PC-9 (cell line): Measurements from ENCODE around the gene FOXJ3. TPM values are rescaled to one million over a fixed set of nuclear protein-coding genes. Genes with fewer than 3 reads are reported as not detected.

ENCODE experiments used
- BruUV-seq: library from RNA; stranded (reverse); fragments of 400-500 nt; replicated peaks from 2 replicates; lab custom pipeline; 2021; lab: Mats Ljungman, UMichigan
- CTCF ChIA-PET: fragments of 300-600 bp; sonication (Branson Sonifier 250); formaldehyde crosslinking; loops from one replicate; lab custom pipeline; 2022; ENCODE audit warnings: antibody characterized with exemption; lab: Charles Lee
- POLR2A ChIA-PET: fragments of 300-600 bp; sonication (Branson Sonifier 250); formaldehyde crosslinking; loops from one replicate; lab custom pipeline; 2022; ENCODE audit warnings: antibody characterized with exemption; ENCODE audit not compliant: unreplicated experiment; lab: Charles Lee
- DNase-seq, 2 experiments: peaks; one replicate each; pipeline versions ENCODE4 v3.0.0 to v3.0.0-alpha.2; 2015 to 2022; ENCODE audit warnings: mixed read lengths in 1 of 2
- H2AFZ ChIP-seq: fragments of 200-600 bp; sonication (generic); 2 replicates; pipeline ENCODE4 v1.8.1; 2017; ENCODE audit warnings: antibody characterized with exemption
- H3F3A ChIP-seq: fragments of 200-600 bp; sonication (generic); 2 replicates; pipeline ENCODE4 v1.8.1; 2017; ENCODE audit warnings: antibody characterized with exemption, mild to moderate bottlenecking, low read depth; ENCODE audit not compliant: insufficient read depth
- H3K27ac ChIP-seq: fragments of 200-600 bp; sonication (generic); 2 replicates; pipeline ENCODE4 v1.6.1; 2016; ENCODE audit warnings: mixed run types
- H3K27me3 ChIP-seq: fragments of 200-600 bp; sonication (generic); 2 replicates; pipeline ENCODE4 v1.6.1; 2016; ENCODE audit warnings: low read depth, mixed run types; ENCODE audit not compliant: insufficient read depth
- H3K36me3 ChIP-seq: fragments of 200-600 bp; sonication (generic); 2 replicates; pipeline ENCODE4 v1.6.1; 2016; ENCODE audit warnings: low read depth, mixed run types
- H3K4me1 ChIP-seq: fragments of 200-600 bp; sonication (generic); replicated peaks from 2 replicates; pipeline ENCODE4 v1.6.1; 2016; ENCODE audit warnings: mixed run types; ENCODE audit not compliant: insufficient read depth
- H3K4me2 ChIP-seq: fragments of 200-600 bp; sonication (generic); 2 replicates; pipeline ENCODE4 v1.6.1; 2017; ENCODE audit warnings: mixed run types
- H3K4me3 ChIP-seq: fragments of 200-600 bp; sonication (generic); 2 replicates; pipeline ENCODE4 v1.6.1; 2016; ENCODE audit warnings: mixed run types
- H3K79me2 ChIP-seq: fragments of 200-600 bp; sonication (generic); 2 replicates; pipeline ENCODE4 v1.6.1; 2017; ENCODE audit warnings: low read depth, mixed run types
- H3K9me2 ChIP-seq: fragments of 200-600 bp; sonication (generic); 2 replicates; pipeline ENCODE4 v1.8.1; 2017; ENCODE audit warnings: mild to moderate bottlenecking; ENCODE audit not compliant: insufficient read depth
- H3K9me3 ChIP-seq: fragments of 200-600 bp; sonication (generic); 2 replicates; pipeline ENCODE4 v1.8.1; 2016; ENCODE audit warnings: low read depth; ENCODE audit not compliant: insufficient read depth
- H4K20me1 ChIP-seq: fragments of 200-600 bp; sonication (generic); 2 replicates; pipeline ENCODE4 v1.8.1; 2017; ENCODE audit not compliant: insufficient read depth
- CTCF ChIP-seq: fragments of 200-600 bp; sonication (generic); conservative IDR thresholded peaks from 2 replicates; pipeline ENCODE4 v1.6.1; 2017; ENCODE audit warnings: mixed run types, antibody characterized with exemption, mild to moderate bottlenecking, moderate library complexity
- EZH2 ChIP-seq: fragments of 200-600 bp; sonication (generic); IDR thresholded peaks from 2 replicates; pipeline ENCODE4 v1.8.0; 2017; ENCODE audit warnings: antibody characterized with exemption, low read depth
- intact Hi-C: fragments of 100-400 bp; cut with micrococcal nuclease; formaldehyde crosslinking; loops from one replicate; pipeline ENCODE4 v1.10.0; 2022; ENCODE audit not compliant: unreplicated experiment
- total RNA-seq: library from RNA; stranded (reverse); gene quantifications from 2 replicates; pipeline ENCODE4 v1.2.3, GENCODE V29; 2021

The FOXJ3 gene
- total RNA-seq, 1 experiment from 2014 or later, result 60.4 TPM

- Histone ChIP-seq H3K27ac (no peak overlapping the region), H3K79me2 (no peaks in the 10 kb centered on the region), H3K9me3 (no peaks in the 10 kb centered on the region), H3K4me3 (no peak overlapping the region), H3K4me1 (peaks cover 22% of the 10 kb centered on the region), H4K20me1 (no peaks in the 10 kb centered on the region), H3F3A (peaks cover 8% of the 10 kb centered on the region), H3K9me2 (no peaks in the 10 kb centered on the region), H2AFZ (no peak overlapping the region), H3K4me2 (no peak overlapping the region), H3K36me3 (no peaks in the 10 kb centered on the region), H3K27me3 (no peaks in the 10 kb centered on the region; the same call in 1 of the 2 replicates)
- intact Hi-C loops, result loop anchor here (10.0 kb wide), 4 partner anchors 231 to 549 kb away; partner anchors contain the start of gene HIVEP3
- BruUV-seq, result no TSS peak
- ChIA-PET CTCF (no interaction called here), POLR2A (no interaction called here)
- TF ChIP-seq CTCF (no peak), EZH2 (no peak)
- DNase-seq, result no peak
Measured at GRCh38 chr1:42145389-42145716, 189.7 kb downstream of the FOXJ3 start.

GRCh38 chr1:42144711-42145388 is 190.2 kb downstream of the FOXJ3 start:
- Histone ChIP-seq H3K4me1 (peaks cover 22% of the 10 kb centered on the region), H3F3A (peaks cover 8% of the 10 kb centered on the region), H2AFZ (no peak overlapping the region), H3K9me2 (no peaks in the 10 kb centered on the region), H4K20me1 (no peaks in the 10 kb centered on the region), H3K4me3 (no peak overlapping the region), H3K36me3 (no peaks in the 10 kb centered on the region), H3K79me2 (no peaks in the 10 kb centered on the region), H3K9me3 (no peaks in the 10 kb centered on the region), H3K27me3 (no peaks in the 10 kb centered on the region; the same call in 1 of the 2 replicates), H3K27ac (no peak overlapping the region), H3K4me2 (no peak overlapping the region)
- ChIA-PET CTCF (no interaction called here), POLR2A (no interaction called here)
- intact Hi-C loops, result loop anchor here (10.0 kb wide), 4 partner anchors 230 to 550 kb away; partner anchors contain the start of gene HIVEP3
- TF ChIP-seq CTCF (no peak), EZH2 (no peak)
- no TSS peak for BruUV-seq
- DNase-seq, result no peak

- Histone ChIP-seq H3K4me2 (no peak overlapping the region), H3K36me3 (no peaks in the 10 kb centered on the region), H3K79me2 (no peaks in the 10 kb centered on the region), H3K4me1 (peaks cover 21% of the 10 kb centered on the region), H3F3A (peaks cover 8% of the 10 kb centered on the region), H4K20me1 (no peaks in the 10 kb centered on the region), H3K9me3 (no peaks in the 10 kb centered on the region), H3K27ac (no peak overlapping the region), H3K4me3 (no peak overlapping the region), H3K27me3 (no peaks in the 10 kb centered on the region; the same call in 1 of the 2 replicates), H3K9me2 (no peaks in the 10 kb centered on the region), H2AFZ (no peak overlapping the region)
- CTCF ChIA-PET, result no interaction called here
- TF ChIP-seq CTCF, result no peak
- intact Hi-C loops, result loop anchor here (10.0 kb wide), 4 partner anchors 229 to 551 kb away; partner anchors contain the start of gene HIVEP3
- no TSS peak for BruUV-seq
- POLR2A ChIA-PET, result no interaction called here
- no peak for DNase-seq
Measured at GRCh38 chr1:42143896-42144710, 190.9 kb downstream of the FOXJ3 start.
